Naive B cell (primary cell): Measurements from ENCODE around the gene NOX5. TPM values are rescaled to one million over a fixed set of nuclear protein-coding genes. Genes with fewer than 3 reads are reported as not detected.
A peak's percentile ranks its signal among the peaks of the same experiment; 100 is the strongest.
"Not testable (repeated sequence)": the region's sequence is repeated elsewhere in the genome, so short reads cannot be mapped to it uniquely, and the experiment has no call there.

Experiments used
- ATAC-seq, 2 donors: fragments of 150-1000 bp; cut with Tn5 transposase; 2 replicates each; pipeline ENCODE4 v1.10.0; 2021; ENCODE audit warnings: low read depth in 2 of 2, mild to moderate bottlenecking in 2 of 2, moderate library complexity in 2 of 2
- DNase-seq: peaks from one replicate; pipeline ENCODE4 v3.0.0; 2022
- H3K27ac Mint-ChIP-seq, 6 donors: one replicate each; pipeline ENCODE4 v1.8.0; 2020 to 2022; ENCODE audit warnings: mild to moderate bottlenecking in 6 of 6, mixed read lengths in 6 of 6, moderate library complexity in 5 of 6, inconsistent platforms in 2 of 6
- H3K27me3 Mint-ChIP-seq, 3 donors: one replicate each; pipeline ENCODE4 v1.8.0; 2021 to 2022; ENCODE audit warnings: mixed read lengths in 3 of 3, mild to moderate bottlenecking in 1 of 3
- H3K36me3 Mint-ChIP-seq, 2 donors: one replicate each; pipeline ENCODE4 v1.8.0; 2020 to 2022; ENCODE audit warnings: mixed read lengths in 2 of 2, inconsistent platforms in 1 of 2, mild to moderate bottlenecking in 1 of 2
- H3K4me1 Mint-ChIP-seq, 3 donors: one replicate each; pipeline ENCODE4 v1.8.0; 2020 to 2022; ENCODE audit warnings: mixed read lengths in 3 of 3, inconsistent platforms in 1 of 3, mild to moderate bottlenecking in 1 of 3, moderate library complexity in 1 of 3
- H3K4me3 Mint-ChIP-seq, 8 donors: one replicate each; pipeline ENCODE4 v1.8.0; 2020 to 2022; ENCODE audit warnings: mild to moderate bottlenecking in 8 of 8, mixed read lengths in 8 of 8, moderate library complexity in 8 of 8, inconsistent platforms in 2 of 8
- H3K9me3 Mint-ChIP-seq, 7 donors: one replicate each; pipeline ENCODE4 v1.8.0; 2020 to 2022; ENCODE audit warnings: mixed read lengths in 7 of 7, mild to moderate bottlenecking in 5 of 7, inconsistent platforms in 2 of 7, moderate library complexity in 1 of 7
- polyA plus RNA-seq, 6 donors: library from polyadenylated mRNA; unstranded; fragments of 300-500 nt; fragmentation: Illumina TruSeq; gene quantifications; one replicate each; pipeline ENCODE4 v1.2.3, GENCODE V29; 2021; ENCODE audit warnings: low read depth in 6 of 6

The NOX5 gene
- polyA plus RNA-seq = not detected

GRCh38 chr15:69014454-69014853 lies at the start of gene NOX5:
Gene NOX5 (plus strand): TSS chr15:69014695. CDS start chr15:69014736, 41 bp downstream.
- Mint-ChIP-seq H3K4me1 (no peaks in the 10 kb centered on the region), H3K27ac (no peak within 1 kb of the TSS), H3K27me3 (peaks cover 1 to 30% (median 25%) of the 10 kb centered on the region in 3 donors), H3K36me3 (peaks cover 5 to 6% of the 10 kb centered on the region in 2 donors), H3K4me3 (no peak within 1 kb of the TSS), H3K9me3 (peaks cover 11 to 22% (median 18%) of the 10 kb centered on the region in 7 donors)
- ATAC-seq (no peak), DNase-seq (no peak)

- DNase-seq (no peak), ATAC-seq (no peak)
- Mint-ChIP-seq H3K27me3 (peaks cover 13 to 25% (median 16%) of the 10 kb centered on the region in 3 donors), H3K9me3 (peaks cover 14 to 48% (median 21%) of the 10 kb centered on the region in 7 donors), H3K27ac (no peak overlapping the region), H3K4me1 (peaks cover 0 to 7% (median 4%) of the 10 kb centered on the region in 3 donors), H3K4me3 (no peak overlapping the region), H3K36me3 (peaks cover 9 to 16% of the 10 kb centered on the region in 2 donors)
Measured at GRCh38 chr15:68966996-68967395, 47.5 kb upstream of the NOX5 start.

GRCh38 chr15:68967948-68968347 lies 46.5 kb upstream of the NOX5 start:
- DNase-seq (no peak), ATAC-seq (no peak)
- no peak overlapping the region for H3K4me3 Mint-ChIP-seq
- H3K27ac Mint-ChIP-seq = no peak overlapping the region
- H3K4me1 Mint-ChIP-seq = no peaks in the 10 kb centered on the region
- H3K27me3 Mint-ChIP-seq = peaks cover 12 to 19% (median 16%) of the 10 kb centered on the region in 3 donors
- H3K9me3 Mint-ChIP-seq = peaks cover 14 to 48% (median 21%) of the 10 kb centered on the region in 7 donors
- peaks cover 9 to 16% of the 10 kb centered on the region in 2 donors for H3K36me3 Mint-ChIP-seq

- ATAC-seq (no peak), DNase-seq (no peak)
- peaks cover 12 to 16% (median 15%) of the 10 kb centered on the region in 3 donors for H3K27me3 Mint-ChIP-seq
- H3K9me3 Mint-ChIP-seq = peaks cover 14 to 43% (median 19%) of the 10 kb centered on the region in 7 donors
- H3K4me3 Mint-ChIP-seq = no peak overlapping the region
- peaks cover 9 to 16% of the 10 kb centered on the region in 2 donors for H3K36me3 Mint-ChIP-seq
- H3K4me1 Mint-ChIP-seq = no peaks in the 10 kb centered on the region
- H3K27ac Mint-ChIP-seq = no peak overlapping the region
Measured at GRCh38 chr15:68969298-68969697, 45.2 kb upstream of the NOX5 start.

GRCh38 chr15:68972201-68973065 lies 42.1 kb upstream of the NOX5 start:
- Mint-ChIP-seq H3K36me3 (peaks cover 14 to 16% of the 10 kb centered on the region in 2 donors), H3K27ac (peak overlapping the region in 1 of 6 donors; percentile 2), H3K27me3 (peaks cover 19 to 22% (median 22%) of the 10 kb centered on the region in 3 donors), H3K4me3 (no peak overlapping the region), H3K4me1 (no peaks in the 10 kb centered on the region), H3K9me3 (peaks cover 15 to 47% (median 22%) of the 10 kb centered on the region in 7 donors)
- ATAC-seq (no peak), DNase-seq (no peak)

GRCh38 chr15:68975651-68976160 lies 38.8 kb upstream of the NOX5 start:
- Mint-ChIP-seq H3K27me3 (peaks cover 12 to 25% (median 13%) of the 10 kb centered on the region in 3 donors), H3K9me3 (peaks cover 7 to 31% (median 20%) of the 10 kb centered on the region in 7 donors), H3K36me3 (peaks cover 0 to 13% of the 10 kb centered on the region in 2 donors)
- not testable (repeated sequence) for ATAC-seq, H3K4me1 Mint-ChIP-seq, H3K27ac Mint-ChIP-seq, DNase-seq, H3K4me3 Mint-ChIP-seq

GRCh38 chr15:68977426-68977825 lies 37.1 kb upstream of the NOX5 start:
- peaks cover 0 to 13% of the 10 kb centered on the region in 2 donors for H3K36me3 Mint-ChIP-seq
- DNase-seq, H3K27ac Mint-ChIP-seq, H3K4me1 Mint-ChIP-seq, H3K4me3 Mint-ChIP-seq, ATAC-seq: not testable (repeated sequence)
- H3K9me3 Mint-ChIP-seq = peaks cover 7 to 31% (median 20%) of the 10 kb centered on the region in 7 donors
- H3K27me3 Mint-ChIP-seq = peaks cover 26 to 36% (median 26%) of the 10 kb centered on the region in 3 donors

- Mint-ChIP-seq H3K9me3 (peaks cover 7 to 31% (median 20%) of the 10 kb centered on the region in 7 donors), H3K27ac (no peak overlapping the region), H3K4me3 (no peak overlapping the region), H3K27me3 (peaks cover 26 to 33% (median 30%) of the 10 kb centered on the region in 3 donors), H3K36me3 (peaks cover 0 to 13% of the 10 kb centered on the region in 2 donors), H3K4me1 (no peaks in the 10 kb centered on the region)
- ATAC-seq (no peak), DNase-seq (no peak)
Measured at GRCh38 chr15:68979006-68979405, 35.5 kb upstream of the NOX5 start.

- no peak overlapping the region for H3K27ac Mint-ChIP-seq
- peaks cover 5 to 26% (median 17%) of the 10 kb centered on the region in 7 donors for H3K9me3 Mint-ChIP-seq
- peaks cover 0 to 10% of the 10 kb centered on the region in 2 donors for H3K36me3 Mint-ChIP-seq
- H3K27me3 Mint-ChIP-seq = peaks cover 21 to 30% (median 27%) of the 10 kb centered on the region in 3 donors
- DNase-seq = no peak
- no peaks in the 10 kb centered on the region for H3K4me1 Mint-ChIP-seq
- no peak for ATAC-seq
- no peak overlapping the region for H3K4me3 Mint-ChIP-seq
Measured at GRCh38 chr15:68979816-68980215, 34.7 kb upstream of the NOX5 start.

- H3K9me3 Mint-ChIP-seq = peaks cover 5 to 22% (median 16%) of the 10 kb centered on the region in 7 donors
- no peak for ATAC-seq
- no peak overlapping the region for H3K27ac Mint-ChIP-seq
Measured at GRCh38 chr15:68980786-68981185, 33.7 kb upstream of the NOX5 start.

GRCh38 chr15:68981941-68982340 lies 32.6 kb upstream of the NOX5 start:
- ATAC-seq (no peak), DNase-seq (no peak)
- H3K27ac Mint-ChIP-seq = no peak overlapping the region
- peaks cover 4 to 16% (median 11%) of the 10 kb centered on the region in 7 donors for H3K9me3 Mint-ChIP-seq
- peaks cover 20 to 27% (median 21%) of the 10 kb centered on the region in 3 donors for H3K27me3 Mint-ChIP-seq
- H3K4me3 Mint-ChIP-seq = no peak overlapping the region
- peaks cover 0 to 9% of the 10 kb centered on the region in 2 donors for H3K36me3 Mint-ChIP-seq
- no peaks in the 10 kb centered on the region for H3K4me1 Mint-ChIP-seq

More at GRCh38 chr15:68980786-68981185, 33.7 kb upstream of the NOX5 start:
- H3K27me3 Mint-ChIP-seq = peaks cover 20 to 30% (median 25%) of the 10 kb centered on the region in 3 donors
- peaks cover 0 to 9% of the 10 kb centered on the region in 2 donors for H3K36me3 Mint-ChIP-seq
- H3K4me3 Mint-ChIP-seq = no peak overlapping the region
- DNase-seq = no peak
- H3K4me1 Mint-ChIP-seq = no peaks in the 10 kb centered on the region

- Mint-ChIP-seq H3K27me3 (peaks cover 20 to 23% (median 20%) of the 10 kb centered on the region in 3 donors), H3K9me3 (peaks cover 0 to 4% (median 2%) of the 10 kb centered on the region in 7 donors), H3K27ac (no peak overlapping the region), H3K4me1 (no peaks in the 10 kb centered on the region), H3K4me3 (no peak overlapping the region), H3K36me3 (peaks cover 0 to 2% of the 10 kb centered on the region in 2 donors)
- DNase-seq = no peak
- no peak for ATAC-seq
Measured at GRCh38 chr15:68982976-68983563, 31.4 kb upstream of the NOX5 start.

GRCh38 chr15:68983961-68984481 lies 30.5 kb upstream of the NOX5 start:
- no peak for DNase-seq
- Mint-ChIP-seq H3K36me3 (no peaks in the 10 kb centered on the region), H3K27me3 (peaks cover 17 to 32% (median 20%) of the 10 kb centered on the region in 3 donors), H3K27ac (no peak overlapping the region), H3K9me3 (peaks cover 0 to 2% (median 0%) of the 10 kb centered on the region in 7 donors), H3K4me3 (no peak overlapping the region), H3K4me1 (no peaks in the 10 kb centered on the region)
- no peak for ATAC-seq
